NB4 (cell line): ENCODE measurements around the gene NCOA3.

Experiments
- MAX ChIP-seq: IDR thresholded peaks from 2 replicates; pipeline ENCODE4 v1.6.1; 2011; ENCODE audit warnings: low read depth, low read length
- MYC ChIP-seq: IDR thresholded peaks from 2 replicates; pipeline ENCODE4 v1.6.1; 2011; ENCODE audit warnings: low read depth, low read length
- POLR2A ChIP-seq: IDR thresholded peaks from 2 replicates; pipeline ENCODE4 v1.6.1; 2011; ENCODE audit warnings: mild to moderate bottlenecking; ENCODE audit not compliant: insufficient read length; ENCODE audit errors: extremely low read depth
- TF ChIP-seq, protein P1 (sequence below): IDR thresholded peaks from one replicate; pipeline ENCODE4 v1.5.1; 2012; ENCODE audit warnings: low read depth, low read length

GRCh38 chr20:47559141-47559540 lies 57.5 kb downstream of the NCOA3 start:
- TF ChIP-seq, protein P1, sequence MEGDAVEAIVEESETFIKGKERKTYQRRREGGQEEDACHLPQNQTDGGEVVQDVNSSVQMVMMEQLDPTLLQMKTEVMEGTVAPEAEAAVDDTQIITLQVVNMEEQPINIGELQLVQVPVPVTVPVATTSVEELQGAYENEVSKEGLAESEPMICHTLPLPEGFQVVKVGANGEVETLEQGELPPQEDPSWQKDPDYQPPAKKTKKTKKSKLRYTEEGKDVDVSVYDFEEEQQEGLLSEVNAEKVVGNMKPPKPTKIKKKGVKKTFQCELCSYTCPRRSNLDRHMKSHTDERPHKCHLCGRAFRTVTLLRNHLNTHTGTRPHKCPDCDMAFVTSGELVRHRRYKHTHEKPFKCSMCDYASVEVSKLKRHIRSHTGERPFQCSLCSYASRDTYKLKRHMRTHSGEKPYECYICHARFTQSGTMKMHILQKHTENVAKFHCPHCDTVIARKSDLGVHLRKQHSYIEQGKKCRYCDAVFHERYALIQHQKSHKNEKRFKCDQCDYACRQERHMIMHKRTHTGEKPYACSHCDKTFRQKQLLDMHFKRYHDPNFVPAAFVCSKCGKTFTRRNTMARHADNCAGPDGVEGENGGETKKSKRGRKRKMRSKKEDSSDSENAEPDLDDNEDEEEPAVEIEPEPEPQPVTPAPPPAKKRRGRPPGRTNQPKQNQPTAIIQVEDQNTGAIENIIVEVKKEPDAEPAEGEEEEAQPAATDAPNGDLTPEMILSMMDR: no peak
- no peak for TF ChIP-seq POLR2A
- no peak for TF ChIP-seq MYC
- TF ChIP-seq MAX: no peak
